Cardiac ventricle fibroblast (primary cell): Measurements from ENCODE around the gene RCOR1. TPM values are rescaled to one million over a fixed set of nuclear protein-coding genes. Genes with fewer than 3 reads are reported as not detected.

Experiments
- total RNA-seq: library from RNA; depleted of rRNA; stranded (reverse); fragments of >200 nt; gene quantifications from 2 replicates; pipeline ENCODE4 v1.2.3, GENCODE V29; 2015

RCOR1 gene
- total RNA-seq, result 11.9 and 12.4 TPM in 2 replicates

GRCh38 chr14:102591944-102592762 lies at the start of gene RCOR1:
Gene RCOR1, plus strand, starts transcription at chr14:102592649. Its CDS starts 238 bp downstream, at chr14:102592887.

GRCh38 chr14:102776761-102777710 lies 184.6 kb downstream of the RCOR1 start, which contains the start of gene TRAF3:
Gene TRAF3, plus strand, starts transcription at chr14:102777449. Its CDS starts 92,753 bp downstream, at chr14:102870202.

Other genes with a start within 250 kb of the RCOR1 start
- 54.1 and 61.3 TPM in 2 replicates for gene CINP, start 229.8 kb upstream of the RCOR1 start, total RNA-seq
- gene TECPR2, start 229.7 kb upstream of the RCOR1 start, total RNA-seq, result 18.0 and 18.5 TPM in 2 replicates
- gene ANKRD9, start 82.9 kb upstream of the RCOR1 start, total RNA-seq, result 11.4 and 18.8 TPM in 2 replicates
- 13.7 and 19.6 TPM in 2 replicates for gene TRAF3, start 184.8 kb downstream of the RCOR1 start, total RNA-seq